DMS 273 treated with DMSO at 0.1 percent for 48 hours (cell line): Measurements from ENCODE around the gene HOTAIR.

Source experiments
- DNase-seq: peaks from one replicate; lab custom pipeline; 2025; lab: John Stamatoyannopoulos, UW

The HOTAIR gene

DNA sequence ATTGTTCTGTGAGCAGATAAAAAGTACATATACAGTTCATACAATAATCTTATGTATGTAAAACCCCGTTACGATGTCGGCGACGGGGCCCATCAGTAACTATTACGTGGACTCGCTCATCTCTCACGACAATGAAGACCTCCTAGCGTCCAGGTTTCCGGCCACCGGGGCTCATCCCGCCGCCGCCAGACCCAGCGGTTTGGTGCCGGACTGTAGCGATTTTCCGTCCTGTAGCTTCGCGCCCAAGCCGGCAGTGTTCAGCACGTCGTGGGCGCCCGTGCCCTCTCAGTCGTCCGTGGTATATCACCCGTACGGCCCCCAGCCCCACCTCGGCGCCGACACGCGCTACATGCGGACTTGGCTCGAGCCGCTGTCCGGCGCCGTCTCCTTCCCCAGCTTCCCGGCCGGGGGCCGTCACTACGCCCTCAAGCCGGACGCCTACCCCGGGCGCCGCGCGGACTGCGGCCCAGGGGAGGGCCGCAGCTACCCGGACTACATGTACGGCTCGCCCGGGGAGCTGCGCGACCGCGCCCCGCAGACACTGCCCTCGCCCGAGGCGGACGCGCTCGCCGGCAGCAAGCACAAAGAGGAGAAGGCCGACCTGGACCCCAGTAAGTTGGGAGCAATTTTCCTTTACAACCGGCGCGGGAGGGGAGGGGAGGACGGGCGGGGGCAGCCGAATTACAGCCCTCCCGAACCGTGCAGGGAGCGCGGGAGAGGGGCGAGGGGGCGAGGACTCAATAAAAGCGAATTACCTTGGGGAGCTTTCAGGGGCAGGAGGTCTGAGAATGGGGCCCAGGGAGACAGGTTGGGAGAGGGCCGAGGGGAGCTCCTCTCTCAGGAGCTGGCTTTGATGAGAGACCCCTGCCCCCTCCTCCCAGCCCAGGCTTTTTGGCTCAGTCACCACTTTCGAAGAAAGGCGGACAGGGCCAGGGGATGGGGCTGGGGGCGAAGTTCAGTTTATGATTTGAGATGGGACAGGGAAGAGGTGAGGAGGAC is 25.7 kb upstream of the HOTAIR start, which contains the start of gene HOXC9:
TSS of gene HOXC9 (plus strand) at position 46 of the 999 bp plus-strand sequence. CDS start at position 74, 28 bp downstream.
- DNase-seq, result no peak

- no peak for DNase-seq
Measured at GRCh38 chr12:53999559-54000115, 24.9 kb upstream of the HOTAIR start.

GRCh38 chr12:53998900-53999236 is 24.1 kb upstream of the HOTAIR start:
- no peak for DNase-seq

DNA sequence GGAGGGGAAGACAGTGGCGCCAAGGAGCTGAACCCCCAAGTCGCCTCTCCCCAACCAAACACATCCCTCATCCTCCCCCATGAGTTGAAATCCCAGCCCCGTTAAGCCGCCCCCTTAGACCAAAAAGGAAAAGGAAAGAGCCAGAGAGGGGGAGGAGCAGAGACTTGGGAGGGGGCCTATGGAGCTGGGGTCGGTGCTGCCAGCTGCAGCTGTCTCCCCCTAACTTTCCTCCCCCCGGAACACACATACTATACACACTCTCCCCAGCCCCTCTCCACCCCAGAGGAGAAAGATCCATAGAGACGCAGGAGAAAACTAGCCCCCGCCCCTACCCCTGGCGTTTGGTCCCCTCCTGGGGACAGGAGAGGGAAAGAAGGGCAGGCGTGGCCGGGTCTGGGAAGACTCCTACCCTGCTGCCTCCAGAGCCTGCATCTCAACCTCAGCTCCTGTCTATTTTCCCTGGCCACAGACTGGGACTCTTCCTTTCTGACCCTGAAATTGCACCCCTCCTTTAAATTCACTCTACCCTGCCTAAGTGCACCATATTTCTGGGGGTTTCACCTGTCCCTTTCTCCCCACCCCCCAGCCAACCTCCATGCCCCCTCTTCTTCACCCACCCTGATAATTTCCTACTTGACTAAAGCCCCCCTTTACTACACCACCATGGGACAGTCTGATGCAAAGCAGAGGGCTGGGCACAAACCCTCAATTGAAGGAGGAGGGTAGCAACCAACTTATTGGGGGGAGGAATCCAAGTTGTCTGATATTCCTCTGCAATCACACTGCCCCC is 23.6 kb upstream of the HOTAIR start:
- DNase-seq, result no peak

GRCh38 chr12:53997204-53998109 is 22.7 kb upstream of the HOTAIR start:
- DNase-seq, result no peak

DNA sequence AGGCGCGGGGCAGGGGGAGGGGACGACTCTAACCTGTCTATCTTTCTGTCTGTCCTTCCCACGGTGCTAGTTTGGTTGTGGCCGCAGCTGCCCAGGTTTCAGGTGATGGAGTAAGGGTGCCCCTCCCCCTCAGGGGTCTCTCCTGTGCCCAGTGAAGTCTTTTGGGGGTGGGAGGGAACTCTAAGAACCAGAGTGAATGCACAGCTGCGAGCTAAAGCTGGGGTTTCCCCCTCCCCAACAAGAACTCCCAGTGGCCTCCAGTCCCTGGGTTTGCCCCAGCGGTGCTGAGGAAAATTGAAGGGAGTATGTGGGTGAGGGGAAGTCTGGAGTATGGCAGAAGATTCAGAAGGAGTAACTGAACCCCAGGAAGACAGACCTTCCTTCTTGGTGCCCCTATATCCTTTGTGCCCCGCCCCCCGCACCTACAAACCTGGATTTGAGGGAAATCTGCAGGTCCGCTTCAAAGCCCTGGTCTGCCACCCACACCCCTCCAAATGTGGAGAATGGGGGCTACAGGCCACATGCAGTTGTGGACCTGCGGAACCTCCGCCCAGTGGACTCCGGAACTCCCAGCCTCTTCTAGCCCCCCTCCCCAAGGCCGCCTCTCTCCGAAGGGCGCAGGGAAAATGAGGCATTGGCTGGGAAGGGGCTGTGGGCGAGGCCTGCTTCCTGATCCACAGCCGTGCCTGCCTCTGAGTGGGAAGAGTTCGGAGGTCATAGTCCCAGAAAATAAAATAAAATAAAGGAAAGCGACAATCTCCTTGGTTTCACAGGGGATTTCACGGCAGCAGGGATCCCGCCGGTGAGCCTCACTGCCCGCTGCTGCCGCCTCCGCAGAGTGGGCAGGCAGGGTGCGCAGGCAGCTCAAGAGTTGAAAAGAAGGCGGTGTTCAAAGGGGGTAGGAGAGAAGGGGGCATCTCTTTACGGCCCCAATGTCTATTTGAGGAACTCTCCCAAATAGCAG is 21.8 kb upstream of the HOTAIR start:
- no peak for DNase-seq

- DNase-seq, result no peak
Measured at GRCh38 chr12:53995378-53996239, 20.9 kb upstream of the HOTAIR start.

- no peak for DNase-seq
Measured at GRCh38 chr12:53995002-53995377, 20.2 kb upstream of the HOTAIR start.

GRCh38 chr12:53994264-53995001 is 19.7 kb upstream of the HOTAIR start:
- no peak for DNase-seq

- no peak for DNase-seq
Measured at GRCh38 chr12:53994009-53994263, 19.2 kb upstream of the HOTAIR start.

DNA sequence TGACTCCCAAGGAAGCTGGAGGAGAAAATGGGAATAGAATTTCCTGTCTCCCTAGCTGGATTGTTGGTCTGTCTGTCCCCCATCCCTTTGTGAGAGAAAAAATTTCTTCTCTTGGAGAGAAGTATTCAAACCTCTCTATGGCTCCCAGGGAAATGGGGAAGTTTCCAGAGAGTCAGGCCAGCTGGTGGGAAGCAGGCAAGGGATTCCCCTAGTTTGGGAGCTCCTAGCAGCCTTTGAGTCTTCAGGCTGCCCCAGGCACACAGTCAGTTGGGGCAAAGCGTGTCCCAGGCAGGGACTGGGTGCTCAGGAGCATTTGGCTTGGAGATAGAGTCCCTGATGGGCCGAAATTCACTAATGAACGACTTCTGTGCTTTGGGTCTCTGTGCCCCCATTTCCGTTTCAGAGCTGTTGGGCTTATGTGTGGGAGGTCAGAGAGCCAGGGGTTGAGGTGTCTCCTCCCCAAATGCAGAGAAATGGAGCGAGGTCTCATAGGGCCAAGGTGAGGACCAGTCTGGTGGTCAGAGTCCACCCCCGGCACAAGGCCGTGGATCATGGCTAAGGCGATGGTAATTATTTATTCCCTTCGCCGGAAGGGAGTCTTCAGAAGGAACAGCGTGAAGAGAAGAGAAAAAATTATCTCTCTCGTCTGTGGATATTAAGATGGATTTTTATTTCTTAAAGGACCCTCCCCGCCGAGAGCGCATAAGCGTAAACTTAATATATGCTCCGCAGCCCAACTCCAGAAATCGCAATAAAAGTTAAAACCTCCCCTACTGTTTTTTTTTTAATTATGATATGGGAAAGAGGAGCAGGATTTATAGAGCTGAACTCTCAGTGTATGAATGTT is 18.6 kb upstream of the HOTAIR start:
- no peak for DNase-seq

DNA sequence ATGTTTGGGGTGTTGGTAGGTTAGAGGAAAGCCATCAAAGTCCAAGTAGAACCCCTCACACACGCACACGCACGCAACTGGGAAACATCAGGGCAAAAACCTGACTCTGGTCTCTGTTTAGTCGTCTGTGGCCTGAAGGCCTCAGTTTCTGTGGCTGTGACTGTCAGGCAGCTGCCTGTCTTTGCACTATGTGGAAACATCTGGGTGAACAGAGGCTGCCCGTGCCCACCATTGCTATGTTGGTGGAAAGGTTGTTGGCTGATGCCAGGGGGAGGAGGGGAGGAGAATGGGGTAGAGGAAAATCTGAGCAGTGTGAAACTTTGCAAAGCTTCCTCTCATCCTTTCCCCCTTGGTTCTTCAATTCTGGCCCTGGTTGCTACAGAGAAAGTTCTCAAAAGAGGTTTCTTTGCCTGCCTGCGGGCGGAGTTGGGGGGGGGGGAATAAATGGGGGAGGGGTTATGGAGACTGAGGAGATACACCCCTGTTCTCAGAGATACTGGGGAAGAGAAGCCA is 17.7 kb upstream of the HOTAIR start:
- no peak for DNase-seq

GRCh38 chr12:53991077-53991460 is 16.3 kb upstream of the HOTAIR start:
- no peak for DNase-seq

GRCh38 chr12:53990311-53991076 is 15.7 kb upstream of the HOTAIR start:
- no peak for DNase-seq

- no peak for DNase-seq
Measured at GRCh38 chr12:53989227-53990113, 14.7 kb upstream of the HOTAIR start.
